Measurements from ENCODE around the gene ZIC2. TPM values are rescaled to one million over a fixed set of nuclear protein-coding genes. Genes with fewer than 3 reads are reported as not detected.
"Not testable (repeated sequence)": the region's sequence is repeated elsewhere in the genome, so short reads cannot be mapped to it uniquely, and the experiment has no call there.

Gene ZIC2
- polyA plus RNA-seq, 3 donors: 0.08 to 0.14 (median 0.14) TPM

- DNase-seq (ENCODE audit: low read depth in 3 of 3, low spot score in 2 of 3): no peak
Observed at GRCh38 chr13:99995589-99996380, 14.2 kb downstream of the ZIC2 start.

GRCh38 chr13:99996381-99996973 lies 14.9 kb downstream of the ZIC2 start:
- no peak for DNase-seq (ENCODE audit: low read depth in 3 of 3, low spot score in 2 of 3)

- no peak for DNase-seq (ENCODE audit: low read depth in 3 of 3, low spot score in 2 of 3)
Observed at GRCh38 chr13:99997702-99998214, 16.2 kb downstream of the ZIC2 start.

- DNase-seq (ENCODE audit: low read depth in 3 of 3, low spot score in 2 of 3): no peak
Observed at GRCh38 chr13:99998261-99998660, 16.7 kb downstream of the ZIC2 start.

GRCh38 chr13:100014621-100015020 lies 33.0 kb downstream of the ZIC2 start:
- DNase-seq (ENCODE audit: low read depth in 3 of 3, low spot score in 2 of 3): no peak

GRCh38 chr13:100019780-100020356 lies 38.3 kb downstream of the ZIC2 start:
- no peak for DNase-seq (ENCODE audit: low read depth in 3 of 3, low spot score in 2 of 3)

GRCh38 chr13:100022798-100023197 lies 41.2 kb downstream of the ZIC2 start:
- DNase-seq (ENCODE audit: low read depth in 3 of 3, low spot score in 2 of 3): no peak

GRCh38 chr13:100024023-100024422 lies 42.4 kb downstream of the ZIC2 start:
- DNase-seq (ENCODE audit: low read depth in 3 of 3, low spot score in 2 of 3): no peak

GRCh38 chr13:100029933-100030332 lies 48.3 kb downstream of the ZIC2 start:
- DNase-seq (ENCODE audit: low read depth in 3 of 3, low spot score in 2 of 3): no peak

- DNase-seq (ENCODE audit: low read depth in 3 of 3, low spot score in 2 of 3): not testable (repeated sequence)
Observed at GRCh38 chr13:100032642-100033041, 51.1 kb downstream of the ZIC2 start.

- no peak for DNase-seq (ENCODE audit: low read depth in 3 of 3, low spot score in 2 of 3)
Observed at GRCh38 chr13:100035936-100036335, 54.4 kb downstream of the ZIC2 start.

Other genes with a start within 250 kb of the ZIC2 start
- under 1 TPM; 0.04 to 0.07 (median 0.06) TPM for gene ZIC5, start 10.0 kb upstream of the ZIC2 start, polyA plus RNA-seq (ENCODE audit: insufficient read length in 3 of 3)
- gene PCCA, start 107.3 kb downstream of the ZIC2 start, polyA plus RNA-seq (ENCODE audit: insufficient read length in 3 of 3): 10 to 100 TPM; 66.5 to 73.9 (median 66.7) TPM

Data from right renal cortex interstitium (tissue), 3 donors.